DMS153 treated with DMSO at 0.1 percent for 48 hours (cell line): ENCODE results near the gene SIM2.

Source experiments
- DNase-seq: peaks from one replicate; lab custom pipeline; 2025; ENCODE audit not compliant: unreplicated experiment; lab: John Stamatoyannopoulos, UW

SIM2 gene

GRCh38 chr21:36686955-36687354, 12.0 kb upstream of the SIM2 start:
- no peak for DNase-seq

- DNase-seq, result no peak
Observed at GRCh38 chr21:36688324-36688723, 10.6 kb upstream of the SIM2 start.

- no peak for DNase-seq
Observed at GRCh38 chr21:36689324-36689723, 9.6 kb upstream of the SIM2 start.

GRCh38 chr21:36690628-36691554, 8.0 kb upstream of the SIM2 start:
- DNase-seq, result no peak

GRCh38 chr21:36691555-36692041, 7.3 kb upstream of the SIM2 start:
- no peak for DNase-seq

GRCh38 chr21:36692114-36692834, 6.6 kb upstream of the SIM2 start:
- DNase-seq, result no peak

- no peak for DNase-seq
Observed at GRCh38 chr21:36692835-36693488, 6.0 kb upstream of the SIM2 start.

- DNase-seq, result no peak
Observed at GRCh38 chr21:36693489-36694030, 5.4 kb upstream of the SIM2 start.

- DNase-seq, result no peak
Observed at GRCh38 chr21:36694031-36694515, 4.8 kb upstream of the SIM2 start.

- no peak for DNase-seq
Observed at GRCh38 chr21:36694593-36695282, 4.2 kb upstream of the SIM2 start.

- DNase-seq, result no peak
Observed at GRCh38 chr21:36695283-36695634, 3.7 kb upstream of the SIM2 start.

- no peak for DNase-seq
Observed at GRCh38 chr21:36695671-36696389, 3.1 kb upstream of the SIM2 start.

- no peak for DNase-seq
Observed at GRCh38 chr21:36696390-36697059, 2.4 kb upstream of the SIM2 start.

GRCh38 chr21:36697060-36697850, 1.7 kb upstream of the SIM2 start:
- no peak for DNase-seq

GRCh38 chr21:36697851-36698384, 997 bp upstream of the SIM2 start:
- DNase-seq, result no peak

- peak; percentile 12 for DNase-seq
Observed at GRCh38 chr21:36698385-36698980, 432 bp upstream of the SIM2 start.

GRCh38 chr21:36699546-36700294, 805 bp downstream of the SIM2 start:
- DNase-seq, result no peak
